Cortex of kidney (tissue), 1 donor: Measurements from ENCODE around the gene NHERF2.

Experiments used
- DNase-seq: peaks from one replicate; lab custom pipeline; 2025; lab: John Stamatoyannopoulos, UW

The NHERF2 gene

DNA sequence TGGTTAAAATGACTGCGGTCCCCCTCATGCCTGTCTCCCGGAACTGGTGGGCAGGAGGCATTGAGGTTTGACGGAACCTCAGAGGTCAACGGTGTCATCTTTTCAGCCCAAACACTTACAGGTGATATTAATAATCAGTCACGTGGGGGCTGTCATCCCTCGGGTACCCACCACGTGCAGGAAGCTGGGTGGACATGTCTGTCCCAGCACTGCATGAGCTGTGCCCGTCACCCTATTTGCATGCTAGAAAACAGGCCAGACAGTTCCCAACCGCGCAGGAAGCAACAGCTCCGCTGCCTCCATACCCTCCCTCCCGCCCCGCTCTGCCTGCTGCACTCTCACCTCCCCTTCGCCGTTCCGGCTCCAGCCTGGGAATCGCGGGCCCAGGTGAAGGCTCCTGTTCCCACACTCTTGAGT lies 35.6 kb upstream of the NHERF2 start:
- no peak for DNase-seq

- DNase-seq: no peak
Observed at GRCh38 chr16:1991588-1991947, 35.1 kb upstream of the NHERF2 start.

GRCh38 chr16:1991948-1992703 lies 34.6 kb upstream of the NHERF2 start:
- no peak for DNase-seq

GRCh38 chr16:1992704-1993317 lies 33.9 kb upstream of the NHERF2 start:
- no peak for DNase-seq

GRCh38 chr16:1993731-1994131 lies 33.0 kb upstream of the NHERF2 start:
- DNase-seq: no peak

- no peak for DNase-seq
Observed at GRCh38 chr16:1997494-1998359, 29.0 kb upstream of the NHERF2 start.

- no peak for DNase-seq
Observed at GRCh38 chr16:1998360-1998835, 28.3 kb upstream of the NHERF2 start.

DNA sequence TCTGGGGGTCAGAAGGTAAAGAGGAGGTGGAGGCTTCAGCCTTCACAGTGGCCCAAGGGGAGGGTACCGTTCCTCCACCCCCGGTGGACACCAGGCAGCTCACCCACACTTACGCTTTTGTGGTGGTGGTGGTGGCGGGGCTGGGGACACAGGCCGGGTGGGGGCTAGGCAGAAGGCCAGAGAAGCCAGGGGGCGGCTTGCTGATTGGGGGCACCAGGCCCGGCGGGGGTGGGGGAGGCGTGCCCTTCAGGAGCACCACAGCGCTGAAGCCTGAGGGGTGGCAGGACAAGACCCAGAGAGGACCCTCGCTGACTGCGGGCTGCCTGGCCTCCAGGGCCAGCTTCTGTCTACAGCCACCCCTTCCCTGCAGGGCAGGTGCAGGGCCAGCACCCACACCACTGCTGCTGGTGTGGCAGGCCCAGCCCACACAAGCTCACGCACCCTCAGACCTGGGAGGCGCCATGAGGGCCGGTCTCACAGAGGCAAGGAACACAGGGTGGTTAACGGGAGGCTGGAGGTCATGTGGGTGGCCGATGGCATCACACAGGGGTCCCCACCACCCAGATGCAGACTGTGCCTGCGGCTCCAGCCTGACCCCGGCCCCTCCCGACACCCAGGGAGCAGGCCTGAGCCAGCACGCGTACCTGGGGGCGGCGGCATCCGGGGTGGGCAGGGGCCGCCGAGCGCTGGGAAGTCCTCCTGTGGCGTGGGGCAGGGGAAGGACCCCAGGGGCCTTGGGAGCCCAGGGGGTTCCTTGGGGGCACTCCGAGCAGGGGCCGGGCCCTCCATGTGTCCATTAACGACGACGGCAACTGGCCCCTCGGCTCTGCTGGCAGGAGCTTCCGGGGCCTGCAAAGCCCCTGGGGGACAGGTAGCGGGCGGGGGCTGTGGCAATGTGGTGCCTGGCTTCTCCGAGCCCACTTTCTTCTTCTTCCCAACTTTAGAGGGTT lies 27.6 kb upstream of the NHERF2 start:
- DNase-seq: no peak

- no peak for DNase-seq
Observed at GRCh38 chr16:1999866-2000514, 26.7 kb upstream of the NHERF2 start.

GRCh38 chr16:2001035-2001434 lies 25.7 kb upstream of the NHERF2 start:
- no peak for DNase-seq

- no peak for DNase-seq
Observed at GRCh38 chr16:2001456-2002355, 25.0 kb upstream of the NHERF2 start.

DNA sequence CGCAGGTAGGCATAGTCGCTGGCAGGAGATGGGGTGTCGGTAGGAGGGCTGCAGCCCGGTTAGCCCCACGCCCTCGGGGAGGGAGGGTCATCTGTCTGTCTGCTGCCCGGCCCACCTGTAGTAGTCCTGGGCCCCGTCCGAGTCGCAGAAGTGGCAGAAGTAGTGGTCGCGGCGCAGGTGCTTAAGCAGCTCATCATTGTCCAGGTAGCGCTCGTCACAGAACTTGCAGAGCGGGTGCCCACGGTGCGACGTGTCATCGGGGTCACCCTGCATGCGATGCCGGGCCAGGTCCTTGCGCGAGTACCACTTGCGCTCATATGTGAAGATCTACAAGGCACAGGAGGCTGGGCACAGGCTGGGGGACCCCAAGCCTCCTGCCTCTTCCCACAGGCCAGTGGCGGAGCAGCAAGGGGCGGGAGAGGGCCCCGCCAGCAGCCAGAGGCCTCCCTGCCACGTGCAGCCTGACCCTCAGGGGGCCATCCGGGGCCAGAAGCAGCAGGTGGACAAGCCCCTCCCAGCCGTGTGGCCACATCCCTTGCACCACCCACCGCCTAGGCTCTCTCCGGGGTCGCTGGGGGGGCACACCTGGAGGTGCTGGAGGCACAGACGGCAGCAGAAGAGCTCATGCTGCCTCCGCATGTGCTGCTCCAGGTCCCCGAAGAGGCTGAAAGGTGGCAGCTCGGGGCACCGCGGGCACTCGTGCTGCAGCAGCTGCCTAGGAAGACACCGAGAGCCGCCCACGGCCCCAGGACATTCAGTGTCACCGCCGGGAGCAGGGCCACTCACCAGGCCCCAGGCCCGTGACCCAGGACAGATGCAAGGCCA lies 24.1 kb upstream of the NHERF2 start:
- DNase-seq: no peak

DNA sequence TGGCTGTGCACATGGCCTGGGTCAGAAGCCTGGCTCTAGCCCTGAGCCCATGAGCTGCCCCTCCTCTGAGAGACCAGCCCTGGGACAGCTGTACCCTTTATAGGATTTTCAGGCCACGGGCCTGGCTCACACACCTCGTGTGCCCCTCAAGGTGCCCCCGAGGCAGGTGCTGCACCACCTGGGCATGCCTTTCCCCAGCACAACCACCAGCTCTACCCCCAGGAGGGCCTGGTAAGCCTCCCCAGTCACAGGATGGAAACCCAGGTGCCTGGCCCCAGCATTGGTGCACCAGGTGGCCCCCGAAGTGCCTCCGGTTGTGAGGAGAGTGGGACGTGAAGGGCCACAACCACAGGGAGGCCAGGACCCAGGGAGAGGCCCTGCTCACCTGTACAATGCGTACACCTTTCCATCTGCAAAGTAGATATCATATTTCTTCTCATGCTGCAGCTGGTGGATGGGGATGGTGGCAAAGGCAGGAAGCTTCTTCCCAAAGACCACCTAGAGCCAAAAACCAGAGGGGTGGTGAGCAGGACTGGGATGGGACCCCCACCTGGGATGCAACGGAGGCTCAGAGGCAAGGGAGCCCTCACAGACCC lies 23.4 kb upstream of the NHERF2 start:
- no peak for DNase-seq

GRCh38 chr16:2003827-2004641 lies 22.7 kb upstream of the NHERF2 start:
- DNase-seq: no peak

GRCh38 chr16:2004795-2005517 lies 21.7 kb upstream of the NHERF2 start:
- DNase-seq: no peak

DNA sequence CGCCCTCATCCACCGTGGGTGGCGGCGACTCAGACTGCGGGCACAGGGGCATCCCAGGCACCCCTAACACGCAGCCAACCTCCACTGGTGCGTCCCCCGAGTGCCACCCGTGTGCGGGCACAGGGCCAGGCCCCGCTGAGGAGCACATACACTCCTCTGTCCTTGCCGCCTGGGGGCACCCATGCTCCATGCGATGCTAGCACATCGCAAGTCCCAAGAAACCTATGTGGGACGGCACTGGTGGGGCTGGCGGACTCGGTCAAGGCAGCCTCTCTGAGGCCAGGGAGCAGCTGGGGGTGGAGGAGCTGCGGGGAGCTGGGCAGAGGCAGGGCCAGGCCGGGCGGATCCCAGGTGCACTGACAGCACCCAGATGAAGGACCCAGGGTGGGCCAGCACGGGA lies 21.1 kb upstream of the NHERF2 start:
- DNase-seq: no peak

- DNase-seq: no peak
Observed at GRCh38 chr16:2006317-2006716, 20.4 kb upstream of the NHERF2 start.
